Erythroblast (primary cell): ENCODE data around the gene MDK.
A peak's percentile ranks its signal among the peaks of the same experiment; 100 is the strongest.

Source experiments
- DNase-seq, 2 experiments: peaks; one replicate each; lab custom pipeline; 2025; lab: John Stamatoyannopoulos, UW
- GATA1 ChIP-seq: IDR thresholded peaks from 2 replicates; pipeline ENCODE4 v1.6.1; 2011; ENCODE audit warnings: low read depth, mild to moderate bottlenecking, control low read depth, low read length, moderate library complexity
- POLR2A ChIP-seq: IDR thresholded peaks from 2 replicates; pipeline ENCODE4 v1.6.1; 2011; ENCODE audit warnings: mild to moderate bottlenecking, low read length

MDK gene

DNA sequence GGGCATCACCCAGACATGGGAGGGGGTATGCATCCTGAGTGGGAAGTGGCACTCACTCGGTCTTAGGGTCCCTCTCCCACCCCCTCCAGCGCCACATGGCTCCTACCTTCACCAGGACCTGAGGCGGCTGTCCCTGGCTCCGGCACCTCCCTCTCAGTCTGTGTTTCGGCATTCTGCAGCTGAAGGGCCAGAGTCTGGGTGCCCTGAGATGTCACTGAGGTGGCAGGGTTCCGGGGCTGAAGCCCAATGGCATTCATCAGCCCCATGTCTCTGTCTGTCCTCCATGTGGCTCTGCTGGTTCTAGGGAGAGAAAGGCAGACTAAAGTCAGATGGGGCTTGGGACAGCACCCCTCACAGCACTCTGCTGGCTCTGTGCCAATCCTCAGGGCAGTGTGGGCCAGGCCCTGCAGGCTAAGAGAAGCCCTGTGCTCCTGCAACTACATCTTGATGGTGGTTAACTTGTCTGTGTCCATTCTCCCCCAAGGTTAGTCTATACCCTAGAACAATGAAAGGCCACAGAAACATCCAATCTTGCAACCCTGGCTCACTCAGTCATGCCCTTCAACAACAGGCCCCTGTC, 27.0 kb downstream of the MDK start:
- no peak for DNase-seq
- TF ChIP-seq GATA1, result no peak
- TF ChIP-seq POLR2A, result no peak

DNA sequence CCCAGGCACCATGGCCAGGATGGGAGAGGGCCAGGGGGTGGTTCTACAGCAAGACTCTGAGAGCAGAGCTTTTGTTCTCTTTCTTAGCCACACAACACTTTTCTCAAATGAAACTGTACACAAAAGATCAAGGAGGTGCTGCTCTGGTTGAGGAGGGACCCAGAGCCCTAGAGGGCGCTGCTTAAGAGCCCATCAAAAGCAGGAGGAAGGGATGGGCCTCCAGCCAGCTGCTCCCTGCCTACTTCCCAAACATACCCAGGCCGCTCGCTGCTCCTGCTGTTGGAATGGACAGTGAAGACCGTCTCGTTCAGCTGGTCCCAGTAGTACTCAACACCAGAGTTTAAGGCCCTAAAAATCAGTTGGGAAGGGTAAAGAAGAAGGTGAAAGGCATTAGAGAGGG, 28.6 kb downstream of the MDK start:
- no peak for DNase-seq
- TF ChIP-seq POLR2A (no peak), GATA1 (no peak)

DNA sequence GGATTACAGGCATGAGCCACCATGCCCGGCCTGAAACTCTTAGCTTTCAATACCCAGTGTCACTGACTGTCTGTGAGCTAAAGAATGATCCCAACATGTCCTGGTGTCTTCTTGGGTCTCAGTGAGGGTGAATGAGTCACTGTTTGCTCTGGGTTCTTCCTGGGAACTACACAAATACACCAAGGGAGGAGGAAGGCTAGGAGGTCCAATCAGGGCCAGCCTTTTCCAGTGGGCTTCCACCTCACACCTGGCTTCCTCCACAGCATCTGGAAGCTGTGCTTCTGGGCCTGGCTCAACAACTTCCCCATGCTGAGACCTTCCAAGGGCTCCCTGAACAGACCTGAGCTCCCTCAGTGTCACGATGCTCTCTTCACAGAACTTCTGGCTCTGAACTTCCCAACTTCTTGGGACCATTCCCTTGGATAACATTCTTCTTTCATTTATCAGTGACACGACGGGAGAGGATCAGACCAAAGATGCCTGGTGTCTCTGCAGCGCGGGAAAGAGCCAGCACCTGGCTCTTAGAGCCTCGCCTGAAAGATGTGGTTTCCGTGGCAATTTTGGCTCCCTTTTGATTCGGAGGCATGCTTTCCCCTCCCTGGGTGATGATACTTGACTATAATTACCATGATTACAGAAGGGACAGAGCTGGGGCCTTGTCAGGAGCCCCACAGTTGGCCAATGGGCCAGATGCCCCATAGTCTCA, 32.4 kb downstream of the MDK start:
- TF ChIP-seq GATA1, result no peak
- TF ChIP-seq POLR2A, result no peak
- DNase-seq, result no peak

DNA sequence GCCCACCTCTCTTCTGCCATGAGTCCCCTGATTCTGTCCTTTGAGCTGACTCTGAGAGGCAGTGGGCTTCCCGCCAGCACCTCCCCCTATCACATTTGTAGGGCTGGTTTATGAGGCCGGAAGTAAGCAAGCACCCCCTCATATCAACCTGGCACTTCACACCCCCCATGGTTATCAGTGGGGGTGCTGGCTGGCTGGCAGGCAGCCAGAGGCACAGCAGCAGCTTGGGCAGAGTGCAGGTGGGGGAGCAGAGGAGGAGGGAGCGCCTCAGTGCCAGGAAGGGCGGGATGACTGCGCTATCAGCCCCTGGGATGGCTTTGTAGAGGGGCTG, 33.0 kb downstream of the MDK start:
- peak; percentile 42 to 53 for DNase-seq
- no peak for TF ChIP-seq GATA1
- TF ChIP-seq POLR2A, result no peak

DNA sequence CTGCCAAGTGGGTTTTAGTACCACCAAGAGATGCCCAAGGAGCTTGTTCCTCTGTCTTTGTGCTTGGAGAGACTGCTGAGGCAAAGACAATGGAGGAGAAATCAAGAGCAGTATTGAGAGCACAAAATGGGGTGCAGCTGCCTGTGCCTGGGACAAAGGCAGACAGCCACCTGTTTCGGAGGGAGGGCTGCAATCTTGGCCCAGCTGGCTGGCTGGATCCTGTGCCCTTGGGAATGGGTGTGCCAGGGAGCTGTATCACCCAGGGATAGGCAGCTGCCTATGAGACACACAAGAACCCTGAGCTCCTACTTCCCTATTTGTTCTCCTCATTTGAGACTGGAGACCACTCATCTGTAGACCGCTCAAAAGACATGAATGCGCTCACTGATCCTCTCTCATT, 33.4 kb downstream of the MDK start:
- no peak for TF ChIP-seq POLR2A
- no peak for TF ChIP-seq GATA1
- no peak for DNase-seq

DNA sequence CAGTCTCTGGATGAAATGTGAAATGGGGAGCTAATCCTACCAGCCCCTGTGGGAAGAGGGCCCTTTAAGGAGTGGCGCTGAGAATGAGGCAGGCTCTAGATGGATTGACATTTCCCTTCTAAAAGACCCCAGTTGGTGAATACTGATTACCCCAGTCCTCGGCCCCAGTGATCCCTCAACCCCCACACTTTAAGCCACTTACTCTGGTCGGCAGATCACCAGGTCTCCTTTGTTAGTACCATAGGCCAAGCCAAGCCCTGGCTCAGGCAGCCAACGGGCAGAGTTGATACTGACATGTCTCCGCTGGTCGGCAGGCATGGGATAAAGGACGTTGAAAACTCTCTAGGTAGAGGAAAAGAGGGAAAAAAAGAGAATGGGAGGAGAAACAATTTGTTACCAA, 36.2 kb downstream of the MDK start:
- DNase-seq, result no peak
- TF ChIP-seq POLR2A, result no peak
- TF ChIP-seq GATA1, result no peak

DNA sequence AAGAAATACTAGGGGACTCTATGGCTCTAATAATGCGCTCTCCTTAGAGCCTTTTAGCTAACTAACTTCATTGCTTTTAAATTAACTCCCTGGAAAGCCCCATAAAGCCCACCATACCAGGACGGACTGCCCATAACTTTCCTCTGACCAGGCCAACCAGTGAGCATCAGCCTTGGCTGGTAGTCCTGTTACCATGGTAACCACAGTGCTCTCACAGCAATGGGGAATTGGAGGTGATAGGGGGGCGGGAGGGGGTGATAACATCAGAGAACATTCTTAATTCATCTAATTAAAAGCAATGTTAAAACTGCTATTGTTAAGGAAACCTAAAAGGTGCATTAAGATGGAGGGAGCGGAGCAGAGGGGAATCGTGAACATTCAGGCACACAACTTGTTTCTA, 37.3 kb downstream of the MDK start:
- DNase-seq, result no peak
- TF ChIP-seq POLR2A (no peak), GATA1 (no peak)

- no peak for TF ChIP-seq POLR2A
- no peak for TF ChIP-seq GATA1
- no peak for DNase-seq
These were observed 39.0 kb downstream of the MDK start for GRCh38 chr11:46420513-46420912.

DNA sequence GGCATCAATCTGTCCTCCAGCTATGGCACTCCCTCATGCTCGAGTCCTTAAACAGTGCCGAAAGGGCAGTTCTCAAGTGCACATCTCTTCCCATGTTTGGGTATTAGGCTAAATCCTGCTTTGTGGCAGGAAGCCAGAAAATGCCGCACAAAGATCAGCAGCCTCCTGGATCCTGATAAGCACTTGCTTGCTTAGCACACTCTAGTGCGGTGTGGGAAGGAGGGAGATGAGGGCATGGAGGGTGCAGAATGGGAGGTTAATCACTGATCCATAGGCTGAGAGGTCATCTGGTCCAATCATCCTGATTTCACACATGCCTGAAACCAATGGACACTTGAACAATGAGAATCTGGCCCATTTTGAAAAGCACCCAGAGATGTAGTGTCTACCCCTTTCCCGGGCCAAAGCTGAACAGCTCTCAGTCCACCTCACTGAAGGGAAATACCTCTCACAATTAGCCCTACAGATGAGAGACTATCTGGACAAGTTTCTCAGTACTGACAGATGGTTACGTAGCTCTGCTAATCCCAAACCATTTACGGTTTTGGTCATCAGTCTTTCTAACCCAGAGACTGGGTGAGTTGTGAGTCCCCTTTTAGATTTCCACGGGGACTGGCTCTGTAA, 39.9 kb downstream of the MDK start:
- no peak for TF ChIP-seq POLR2A
- no peak for TF ChIP-seq GATA1
- DNase-seq, result peak in 1 of 2 experiments; percentile 29

DNA sequence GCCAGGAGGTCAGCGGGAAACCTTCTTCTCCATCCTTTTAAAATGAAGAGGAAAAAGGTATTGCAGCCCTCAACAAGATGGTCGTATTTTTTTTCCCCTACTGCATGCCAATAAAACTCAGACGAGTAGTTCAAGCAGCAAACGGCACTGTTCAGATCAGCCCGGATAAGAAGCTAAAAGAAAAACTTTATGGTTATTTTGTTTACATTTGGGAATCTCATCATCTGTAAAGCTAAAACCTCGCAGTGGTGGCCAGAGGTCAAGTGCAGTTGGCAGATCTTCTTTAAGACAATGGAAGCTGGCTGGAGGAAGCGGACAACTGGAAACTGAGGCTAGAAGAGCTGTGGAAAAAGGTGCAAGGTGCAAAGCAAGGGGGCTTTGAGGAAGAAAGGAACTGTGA, 41.1 kb downstream of the MDK start:
- DNase-seq, result no peak
- TF ChIP-seq POLR2A (no peak), GATA1 (no peak)

DNA sequence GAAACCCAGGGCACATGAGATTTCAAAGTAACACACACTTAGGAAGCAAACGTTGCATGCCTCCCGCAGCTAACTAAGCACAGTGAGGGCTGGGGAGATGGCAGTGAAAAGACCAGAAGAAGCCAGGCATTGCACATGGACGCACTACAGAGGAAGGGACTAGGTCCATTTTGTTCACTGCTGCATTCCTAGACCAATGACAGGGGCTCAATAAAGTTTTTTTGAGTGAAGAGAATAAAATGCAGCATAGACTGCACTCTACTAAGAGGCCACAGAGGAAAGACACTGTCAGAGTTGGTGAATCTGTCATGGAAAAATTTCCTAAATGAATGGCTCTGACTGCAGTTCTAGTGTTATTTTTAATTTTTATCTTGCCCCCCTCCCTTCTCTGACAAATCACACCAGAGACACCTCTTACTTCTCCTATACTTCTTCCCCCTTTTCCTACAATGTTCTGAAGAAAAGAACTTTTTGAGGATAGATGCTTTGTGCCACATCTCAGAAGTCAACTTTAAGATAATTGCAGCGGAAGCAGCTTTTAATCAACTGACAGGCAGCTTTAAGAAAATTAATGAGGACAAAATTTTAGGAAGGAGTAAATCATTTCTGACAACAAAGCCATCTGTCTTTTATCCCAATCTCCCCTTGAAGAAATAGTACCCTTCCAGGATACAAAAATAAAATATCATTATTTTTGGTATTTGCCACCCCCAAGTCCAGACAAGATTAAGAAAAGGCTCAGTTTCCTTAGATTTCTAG, 44.9 kb downstream of the MDK start:
- TF ChIP-seq POLR2A (no peak), GATA1 (no peak)
- no peak for DNase-seq

DNA sequence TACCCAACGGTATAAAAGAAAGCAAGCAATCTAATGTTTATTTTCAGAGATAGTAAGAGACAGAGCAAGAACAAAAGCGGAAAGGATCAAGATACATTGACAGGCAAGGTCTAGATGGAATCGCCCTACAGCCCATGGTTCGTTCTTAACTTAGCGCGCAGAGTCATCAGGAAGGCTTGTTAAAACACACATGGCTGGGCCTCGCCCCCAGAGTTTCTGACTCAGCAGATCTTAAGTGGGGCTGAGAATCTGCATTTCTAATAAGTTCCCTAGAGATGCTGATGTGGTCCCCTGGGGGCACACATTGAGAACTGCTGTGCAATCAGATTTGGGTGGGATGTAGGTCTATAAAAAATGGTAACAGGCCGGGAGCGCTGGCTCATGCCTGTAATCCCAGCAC, 45.9 kb downstream of the MDK start:
- peak; percentile 59 to 76 for DNase-seq
- no peak for TF ChIP-seq POLR2A
- no peak for TF ChIP-seq GATA1

GRCh38 chr11:46429717-46430116, 48.2 kb downstream of the MDK start:
- DNase-seq, result no peak
- no peak for TF ChIP-seq POLR2A
- TF ChIP-seq GATA1, result no peak

DNA sequence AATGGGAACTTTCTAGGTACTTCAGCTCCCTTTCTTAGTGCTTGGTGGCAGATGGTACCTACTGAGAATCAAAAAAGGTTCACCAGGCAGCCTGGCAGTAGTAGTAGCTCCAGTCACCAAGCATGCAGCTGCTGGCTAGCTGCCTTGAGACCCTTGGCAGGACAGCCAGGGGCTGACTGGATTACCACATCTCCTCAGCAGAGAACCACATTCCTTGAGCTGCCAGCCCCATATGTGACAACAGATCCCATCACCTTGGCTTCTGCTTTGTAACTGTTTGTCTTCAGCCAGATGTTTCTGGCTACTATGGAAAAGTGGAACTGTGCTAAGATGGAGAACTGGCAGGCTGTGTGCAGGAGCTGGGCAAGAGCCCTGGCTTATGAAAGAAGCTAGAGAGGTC, 49.7 kb downstream of the MDK start:
- TF ChIP-seq GATA1 (no peak), POLR2A (no peak)
- no peak for DNase-seq
